Neural cell (in vitro differentiated cells): ENCODE results near the gene NLRP11.

Experiments
- EP300 ChIP-seq: fragments of 450-650 bp; conservative IDR thresholded peaks from 2 replicates; pipeline ENCODE4 v1.6.1; 2014; ENCODE audit warnings: antibody characterized with exemption, mild to moderate bottlenecking, moderate library complexity; ENCODE audit not compliant: poor library complexity, severe bottlenecking
- POLR2AphosphoS5 ChIP-seq: IDR thresholded peaks from 2 replicates; pipeline ENCODE4 v1.6.1; 2012
- SMC3 ChIP-seq: fragments of 450-650 bp; conservative IDR thresholded peaks from 2 replicates; pipeline ENCODE4 v1.6.1; 2014; ENCODE audit warnings: antibody characterized with exemption, mild to moderate bottlenecking, moderate library complexity; ENCODE audit not compliant: poor library complexity
- TF ChIP-seq, protein P1 (sequence below): fragments of 450-650 bp; IDR thresholded peaks from 2 replicates; pipeline ENCODE4 v1.5.1; 2014; ENCODE audit warnings: antibody characterized with exemption, mild to moderate bottlenecking, moderate library complexity; ENCODE audit not compliant: poor library complexity, severe bottlenecking
- TF ChIP-seq, protein P2 (sequence below): IDR thresholded peaks from 2 replicates; pipeline ENCODE4 v1.6.1; 2012; ENCODE audit warnings: borderline replicate concordance

DNA sequence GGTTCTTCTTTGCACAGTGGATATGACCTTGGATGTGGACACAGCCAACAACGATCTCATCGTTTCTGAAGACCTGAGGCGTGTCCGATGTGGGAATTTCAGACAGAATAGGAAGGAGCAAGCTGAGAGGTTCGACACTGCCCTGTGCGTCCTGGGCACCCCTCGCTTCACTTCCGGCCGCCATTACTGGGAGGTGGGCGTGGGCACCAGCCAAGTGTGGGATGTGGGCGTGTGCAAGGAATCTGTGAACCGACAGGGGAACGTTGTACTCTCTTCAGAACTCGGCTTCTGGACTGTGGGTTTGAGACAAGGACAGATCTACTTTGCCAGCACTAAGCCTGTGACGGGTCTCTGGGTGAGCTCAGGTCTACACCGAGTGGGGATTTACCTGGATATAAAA lies 53.5 kb downstream of the NLRP11 start:
- no peak for TF ChIP-seq SMC3
- TF ChIP-seq, protein P1, sequence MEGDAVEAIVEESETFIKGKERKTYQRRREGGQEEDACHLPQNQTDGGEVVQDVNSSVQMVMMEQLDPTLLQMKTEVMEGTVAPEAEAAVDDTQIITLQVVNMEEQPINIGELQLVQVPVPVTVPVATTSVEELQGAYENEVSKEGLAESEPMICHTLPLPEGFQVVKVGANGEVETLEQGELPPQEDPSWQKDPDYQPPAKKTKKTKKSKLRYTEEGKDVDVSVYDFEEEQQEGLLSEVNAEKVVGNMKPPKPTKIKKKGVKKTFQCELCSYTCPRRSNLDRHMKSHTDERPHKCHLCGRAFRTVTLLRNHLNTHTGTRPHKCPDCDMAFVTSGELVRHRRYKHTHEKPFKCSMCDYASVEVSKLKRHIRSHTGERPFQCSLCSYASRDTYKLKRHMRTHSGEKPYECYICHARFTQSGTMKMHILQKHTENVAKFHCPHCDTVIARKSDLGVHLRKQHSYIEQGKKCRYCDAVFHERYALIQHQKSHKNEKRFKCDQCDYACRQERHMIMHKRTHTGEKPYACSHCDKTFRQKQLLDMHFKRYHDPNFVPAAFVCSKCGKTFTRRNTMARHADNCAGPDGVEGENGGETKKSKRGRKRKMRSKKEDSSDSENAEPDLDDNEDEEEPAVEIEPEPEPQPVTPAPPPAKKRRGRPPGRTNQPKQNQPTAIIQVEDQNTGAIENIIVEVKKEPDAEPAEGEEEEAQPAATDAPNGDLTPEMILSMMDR: no peak
- no peak for TF ChIP-seq EP300
- TF ChIP-seq, protein P2, sequence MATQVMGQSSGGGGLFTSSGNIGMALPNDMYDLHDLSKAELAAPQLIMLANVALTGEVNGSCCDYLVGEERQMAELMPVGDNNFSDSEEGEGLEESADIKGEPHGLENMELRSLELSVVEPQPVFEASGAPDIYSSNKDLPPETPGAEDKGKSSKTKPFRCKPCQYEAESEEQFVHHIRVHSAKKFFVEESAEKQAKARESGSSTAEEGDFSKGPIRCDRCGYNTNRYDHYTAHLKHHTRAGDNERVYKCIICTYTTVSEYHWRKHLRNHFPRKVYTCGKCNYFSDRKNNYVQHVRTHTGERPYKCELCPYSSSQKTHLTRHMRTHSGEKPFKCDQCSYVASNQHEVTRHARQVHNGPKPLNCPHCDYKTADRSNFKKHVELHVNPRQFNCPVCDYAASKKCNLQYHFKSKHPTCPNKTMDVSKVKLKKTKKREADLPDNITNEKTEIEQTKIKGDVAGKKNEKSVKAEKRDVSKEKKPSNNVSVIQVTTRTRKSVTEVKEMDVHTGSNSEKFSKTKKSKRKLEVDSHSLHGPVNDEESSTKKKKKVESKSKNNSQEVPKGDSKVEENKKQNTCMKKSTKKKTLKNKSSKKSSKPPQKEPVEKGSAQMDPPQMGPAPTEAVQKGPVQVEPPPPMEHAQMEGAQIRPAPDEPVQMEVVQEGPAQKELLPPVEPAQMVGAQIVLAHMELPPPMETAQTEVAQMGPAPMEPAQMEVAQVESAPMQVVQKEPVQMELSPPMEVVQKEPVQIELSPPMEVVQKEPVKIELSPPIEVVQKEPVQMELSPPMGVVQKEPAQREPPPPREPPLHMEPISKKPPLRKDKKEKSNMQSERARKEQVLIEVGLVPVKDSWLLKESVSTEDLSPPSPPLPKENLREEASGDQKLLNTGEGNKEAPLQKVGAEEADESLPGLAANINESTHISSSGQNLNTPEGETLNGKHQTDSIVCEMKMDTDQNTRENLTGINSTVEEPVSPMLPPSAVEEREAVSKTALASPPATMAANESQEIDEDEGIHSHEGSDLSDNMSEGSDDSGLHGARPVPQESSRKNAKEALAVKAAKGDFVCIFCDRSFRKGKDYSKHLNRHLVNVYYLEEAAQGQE: no peak
- TF ChIP-seq POLR2AphosphoS5: no peak
